HUES6 (cell line): ENCODE results near the gene CRHR2.

Experiments used
- H3K27ac ChIP-seq: 2 replicates; pipeline ENCODE4 v1.7.0; 2013; ENCODE audit warnings: low read depth, mild to moderate bottlenecking, low read length, inconsistent platforms
- H3K27me3 ChIP-seq: 2 replicates; pipeline ENCODE4 v1.6.1; 2013; ENCODE audit warnings: low read length; ENCODE audit not compliant: control insufficient read depth, insufficient read depth
- H3K36me3 ChIP-seq: 2 replicates; pipeline ENCODE4 v1.6.1; 2013; ENCODE audit warnings: low read length; ENCODE audit not compliant: control insufficient read depth, insufficient read depth
- H3K4me1 ChIP-seq: 2 replicates; pipeline ENCODE4 v1.6.1; 2013; ENCODE audit warnings: low read length; ENCODE audit not compliant: control insufficient read depth, insufficient read depth
- H3K4me3 ChIP-seq: 2 replicates; pipeline ENCODE4 v1.5.1; 2013; ENCODE audit warnings: low read depth, low read length
- H3K9ac ChIP-seq: one replicate; pipeline ENCODE4 v1.6.1; 2013; ENCODE audit warnings: mild to moderate bottlenecking, low read length
- H3K9me3 ChIP-seq: 2 replicates; pipeline ENCODE4 v1.6.1; 2013; ENCODE audit warnings: low read depth, low read length; ENCODE audit not compliant: control insufficient read depth, insufficient read depth

CRHR2 gene

DNA sequence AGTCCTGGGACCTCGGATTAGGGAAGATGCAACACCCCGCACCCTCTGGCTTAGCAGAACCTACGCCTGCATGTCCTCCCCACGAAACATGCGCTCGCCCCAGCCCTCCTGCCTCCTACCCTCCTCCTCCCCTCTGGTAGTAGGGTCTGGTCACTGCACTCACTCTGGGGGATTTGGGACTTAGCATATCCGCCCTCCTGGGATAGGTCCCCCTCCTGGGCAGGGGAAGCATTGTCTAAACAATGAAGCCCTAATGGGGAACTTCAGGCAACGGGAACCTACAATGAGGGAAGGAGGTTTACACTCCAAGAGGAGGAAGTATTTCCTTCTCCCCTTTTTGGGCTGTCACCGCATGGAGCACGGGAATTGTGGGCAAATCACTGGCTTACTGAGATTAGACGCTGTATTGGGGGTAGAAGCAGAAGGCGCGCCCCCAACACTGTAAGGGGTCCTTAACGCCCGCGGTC, 892 bp downstream of the CRHR2 start:
- Histone ChIP-seq H3K4me3 (peak overlapping the region; percentile 69), H3K4me1 (peaks cover 17% of the 10 kb centered on the region; the same call in 1 of the 2 replicates), H3K9me3 (no peaks in the 10 kb centered on the region), H3K9ac (no peak overlapping the region), H3K27ac (no peak overlapping the region), H3K36me3 (no peaks in the 10 kb centered on the region), H3K27me3 (peaks cover 86% of the 10 kb centered on the region)

DNA sequence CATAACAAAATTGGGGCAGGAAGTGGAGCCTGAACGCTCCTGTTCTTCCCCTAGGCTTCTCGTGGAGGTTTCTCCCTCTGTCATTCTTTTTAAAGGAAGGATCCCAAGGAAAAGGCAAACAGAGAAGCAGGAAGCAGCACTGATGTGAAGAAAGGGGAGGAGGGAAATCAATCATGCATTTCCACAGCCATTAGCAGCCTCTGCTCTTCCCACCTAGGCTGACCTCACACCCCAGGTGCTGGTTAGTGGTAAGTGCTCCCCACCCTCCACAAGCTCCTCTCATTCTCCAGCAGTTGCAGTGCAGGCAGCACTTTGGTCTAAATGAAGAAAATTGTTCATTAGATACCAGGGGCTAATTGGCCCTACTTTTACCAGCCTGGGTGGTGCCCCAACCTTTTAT, 2.6 kb downstream of the CRHR2 start:
- Histone ChIP-seq H3K4me1 (peaks cover 17% of the 10 kb centered on the region; the same call in 1 of the 2 replicates), H3K27ac (no peak overlapping the region), H3K4me3 (no peak overlapping the region), H3K27me3 (peaks cover 92% of the 10 kb centered on the region), H3K36me3 (no peaks in the 10 kb centered on the region), H3K9me3 (no peaks in the 10 kb centered on the region), H3K9ac (no peak overlapping the region)

DNA sequence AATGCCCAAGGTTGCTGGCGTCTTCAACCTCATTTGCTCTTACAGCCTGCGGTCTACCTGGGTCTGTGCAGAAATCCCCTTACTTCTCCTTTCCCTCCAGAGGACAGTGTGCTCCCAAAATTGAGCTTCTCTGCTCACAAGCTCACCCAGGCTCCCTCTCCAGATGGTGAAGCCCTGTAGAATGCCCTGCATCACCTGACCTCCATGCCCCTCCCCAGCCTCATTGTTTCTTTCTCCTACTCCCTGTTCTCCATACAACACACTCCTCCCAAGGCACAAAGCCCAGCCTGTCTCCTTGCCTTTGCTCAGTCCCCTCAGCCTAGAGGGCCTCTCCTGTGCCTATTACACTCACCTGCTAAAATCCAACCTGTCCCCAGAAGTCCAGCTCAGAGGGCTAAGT, 3.5 kb downstream of the CRHR2 start:
- peaks cover 13% of the 10 kb centered on the region; the same call in 1 of the 2 replicates for H3K4me1 ChIP-seq
- no peaks in the 10 kb centered on the region for H3K36me3 ChIP-seq
- H3K4me3 ChIP-seq, result no peak overlapping the region
- H3K27me3 ChIP-seq, result peaks cover 86% of the 10 kb centered on the region
- no peaks in the 10 kb centered on the region for H3K9me3 ChIP-seq
- no peak overlapping the region for H3K9ac ChIP-seq
- H3K27ac ChIP-seq, result no peak overlapping the region

- Histone ChIP-seq H3K4me3 (no peak overlapping the region), H3K27ac (no peak overlapping the region), H3K27me3 (peaks cover 50% of the 10 kb centered on the region), H3K9me3 (no peaks in the 10 kb centered on the region), H3K36me3 (no peaks in the 10 kb centered on the region), H3K4me1 (0 out of 2 replicates have a peak, but pooled peaks cover 6% of the 10 kb centered on the region), H3K9ac (no peak overlapping the region)
These were observed 7.4 kb downstream of the CRHR2 start for GRCh38 chr7:30674876-30675275.

- H3K9me3 ChIP-seq, result no peaks in the 10 kb centered on the region
- H3K27ac ChIP-seq, result no peak overlapping the region
- peaks cover 46% of the 10 kb centered on the region for H3K27me3 ChIP-seq
- H3K36me3 ChIP-seq, result no peaks in the 10 kb centered on the region
- no peak overlapping the region for H3K4me3 ChIP-seq
- H3K9ac ChIP-seq, result no peak overlapping the region
- H3K4me1 ChIP-seq, result 0 out of 2 replicates have a peak, but pooled peaks cover 5% of the 10 kb centered on the region
These were observed 7.8 kb downstream of the CRHR2 start for GRCh38 chr7:30674420-30674819.

DNA sequence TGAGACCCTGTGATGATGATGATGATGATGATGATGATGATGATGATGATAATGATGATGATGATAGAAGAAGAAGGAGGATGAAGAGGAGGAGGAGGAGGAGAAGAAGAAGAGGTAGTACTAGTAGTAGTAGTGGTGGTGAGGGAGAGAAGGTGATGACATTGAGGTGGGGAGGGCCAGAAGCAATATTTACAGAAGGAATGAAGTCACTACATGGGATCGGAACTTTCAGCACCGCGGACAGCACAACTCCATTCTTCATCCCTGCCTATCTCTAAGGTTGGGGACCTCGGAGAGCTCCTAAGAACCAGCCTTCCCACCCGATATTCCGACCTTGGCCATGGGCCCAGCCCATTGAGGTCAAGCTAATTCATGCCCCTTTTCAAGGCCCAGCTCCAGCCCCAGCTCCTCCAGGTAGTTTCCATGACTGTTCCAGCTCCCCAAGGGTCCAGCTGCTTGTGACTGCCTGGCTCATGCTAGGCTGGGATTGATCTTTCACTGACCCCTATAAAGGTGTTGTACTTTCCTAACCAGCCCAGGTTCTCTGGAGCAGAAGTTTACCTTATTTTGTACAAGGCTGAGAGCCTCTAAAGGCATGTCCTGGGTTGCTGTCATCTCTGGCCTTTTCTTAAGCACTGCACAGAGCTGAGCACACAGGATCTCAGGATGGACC, 10.3 kb downstream of the CRHR2 start:
- H3K27me3 ChIP-seq, result peaks cover 25% of the 10 kb centered on the region
- H3K36me3 ChIP-seq, result no peaks in the 10 kb centered on the region
- no peaks in the 10 kb centered on the region for H3K9me3 ChIP-seq
- no peaks in the 10 kb centered on the region for H3K4me1 ChIP-seq
- no peak overlapping the region for H3K4me3 ChIP-seq
- no peak overlapping the region for H3K9ac ChIP-seq
- no peak overlapping the region for H3K27ac ChIP-seq

- Histone ChIP-seq H3K9me3 (no peaks in the 10 kb centered on the region), H3K4me3 (no peak overlapping the region), H3K36me3 (no peaks in the 10 kb centered on the region), H3K27ac (no peak overlapping the region), H3K27me3 (0 out of 2 replicates have a peak, but pooled peaks cover 4% of the 10 kb centered on the region), H3K4me1 (no peaks in the 10 kb centered on the region), H3K9ac (no peak overlapping the region)
These were observed 14.2 kb downstream of the CRHR2 start for GRCh38 chr7:30668102-30668501.

- Histone ChIP-seq H3K27ac (no peak overlapping the region), H3K27me3 (no peaks in the 10 kb centered on the region), H3K4me1 (no peaks in the 10 kb centered on the region), H3K9ac (no peak overlapping the region), H3K4me3 (no peak overlapping the region), H3K9me3 (no peaks in the 10 kb centered on the region), H3K36me3 (no peaks in the 10 kb centered on the region)
These were observed 15.1 kb downstream of the CRHR2 start for GRCh38 chr7:30667172-30667571.

DNA sequence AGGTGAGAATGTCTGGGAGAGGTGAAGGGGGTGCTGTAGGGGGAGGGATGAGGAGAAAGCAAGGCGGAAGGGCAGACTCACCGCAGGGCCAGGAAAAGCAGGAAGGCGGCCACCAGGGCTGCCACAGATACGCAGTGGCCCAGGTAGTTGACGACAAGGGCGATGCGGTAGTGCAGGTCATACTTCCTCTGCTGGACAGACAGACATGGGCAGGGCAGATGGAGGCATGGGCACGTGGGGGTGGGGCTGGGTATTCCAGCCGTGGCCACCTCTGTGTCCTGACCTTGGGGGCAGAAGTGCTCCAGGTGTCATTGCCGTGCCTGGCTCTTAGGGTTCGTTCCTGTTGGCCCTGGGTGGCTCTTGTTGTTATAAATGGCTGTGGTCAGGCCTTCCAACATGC, 16.8 kb downstream of the CRHR2 start:
- Histone ChIP-seq H3K9ac (no peak overlapping the region), H3K27ac (no peak overlapping the region), H3K4me1 (no peaks in the 10 kb centered on the region), H3K9me3 (no peaks in the 10 kb centered on the region), H3K4me3 (no peak overlapping the region), H3K27me3 (no peaks in the 10 kb centered on the region), H3K36me3 (no peaks in the 10 kb centered on the region)

- no peak overlapping the region for H3K27ac ChIP-seq
- H3K27me3 ChIP-seq, result no peaks in the 10 kb centered on the region
- H3K9me3 ChIP-seq, result no peaks in the 10 kb centered on the region
- no peak overlapping the region for H3K9ac ChIP-seq
- H3K4me3 ChIP-seq, result no peak overlapping the region
- H3K4me1 ChIP-seq, result no peaks in the 10 kb centered on the region
- H3K36me3 ChIP-seq, result no peaks in the 10 kb centered on the region
These were observed 17.2 kb downstream of the CRHR2 start for GRCh38 chr7:30665043-30665442.

DNA sequence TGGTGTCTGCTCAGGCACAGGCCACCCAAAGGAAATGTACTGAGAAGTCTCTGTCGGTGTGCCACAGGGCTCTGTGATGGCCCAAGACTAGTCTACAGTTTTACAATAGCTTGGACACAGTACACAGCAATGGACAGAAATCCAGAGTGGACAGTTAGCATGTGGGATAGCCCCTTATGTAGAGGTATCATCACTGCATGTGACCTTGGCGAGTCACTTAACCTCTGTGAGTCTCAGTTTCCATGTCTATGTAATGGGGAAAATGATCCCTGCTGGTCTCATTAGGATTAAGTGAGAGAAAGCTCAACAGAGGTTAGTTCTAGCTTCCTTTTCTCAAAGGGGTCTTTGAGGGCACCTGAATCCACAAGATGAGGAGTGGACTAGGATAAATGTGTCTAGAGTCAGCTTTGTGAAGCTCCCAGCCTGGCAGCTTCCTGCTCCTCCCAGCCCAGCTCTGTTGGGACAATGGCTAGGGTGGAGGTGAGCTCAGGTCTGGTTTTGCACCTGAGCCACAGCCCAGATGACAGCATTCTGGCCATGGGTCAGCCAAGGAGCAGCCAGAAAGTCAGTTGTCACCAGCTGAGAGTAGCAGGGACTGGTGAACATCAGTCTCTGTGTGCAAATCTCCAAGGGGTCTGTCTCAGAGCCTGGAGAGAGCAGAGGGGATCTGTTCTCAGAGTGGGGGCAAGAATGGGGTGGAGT, 17.9 kb downstream of the CRHR2 start:
- no peak overlapping the region for H3K4me3 ChIP-seq
- H3K27me3 ChIP-seq, result no peaks in the 10 kb centered on the region
- H3K27ac ChIP-seq, result no peak overlapping the region
- no peak overlapping the region for H3K9ac ChIP-seq
- no peaks in the 10 kb centered on the region for H3K36me3 ChIP-seq
- H3K9me3 ChIP-seq, result no peaks in the 10 kb centered on the region
- H3K4me1 ChIP-seq, result no peaks in the 10 kb centered on the region
